Caco-2 (cell line): ENCODE data around the gene RNF114. TPM values are rescaled to one million over a fixed set of nuclear protein-coding genes. Genes with fewer than 3 reads are reported as not detected.

Experiments used
- BruUV-seq: library from RNA; stranded (reverse); fragments of 400-500 nt; replicated peaks from 2 replicates; lab custom pipeline; 2021; lab: Mats Ljungman, UMichigan
- CTCF ChIA-PET: fragments of 300-600 bp; sonication (Branson Sonifier 250); formaldehyde crosslinking; loops from one replicate; lab custom pipeline; 2022; ENCODE audit warnings: antibody characterized with exemption; lab: Charles Lee
- POLR2A ChIA-PET: fragments of 300-600 bp; sonication (Branson Sonifier 250); formaldehyde crosslinking; loops from one replicate; lab custom pipeline; 2022; ENCODE audit warnings: antibody characterized with exemption; lab: Charles Lee
- DNase-seq, 2 experiments: peaks; one replicate each; pipeline versions ENCODE4 v3.0.0 to v3.0.0-alpha.2; 2020 to 2022
- H3K27me3 ChIP-seq: replicated peaks from 2 replicates; pipeline ENCODE4 v1.6.0; 2011; ENCODE audit warnings: low read length; ENCODE audit not compliant: control insufficient read depth, insufficient read depth
- H3K36me3 ChIP-seq: 2 replicates; pipeline ENCODE4 v1.5.1; 2011; ENCODE audit warnings: low read length; ENCODE audit not compliant: control insufficient read depth, insufficient read depth
- H3K4me1 ChIP-seq: fragments of 250-450 bp; sonication (Bioruptor Pico); 2 replicates; pipeline ENCODE4 v1.5.1; 2020; ENCODE audit warnings: mild to moderate bottlenecking
- H3K4me3 ChIP-seq: 2 replicates; pipeline ENCODE4 v1.5.1; 2011; ENCODE audit warnings: low read depth, mild to moderate bottlenecking, control low read depth, low read length
- H3K9me3 ChIP-seq: fragments of 250-450 bp; sonication (Bioruptor Pico); 2 replicates; pipeline ENCODE4 v1.5.1; 2020; ENCODE audit warnings: mild to moderate bottlenecking, moderate library complexity
- H3K27ac Mint-ChIP-seq: one replicate; pipeline ENCODE4 v1.8.0; 2022; ENCODE audit warnings: mixed read lengths; ENCODE audit not compliant: unreplicated experiment
- H3K27me3 Mint-ChIP-seq: one replicate; pipeline ENCODE4 v1.8.0; 2022; ENCODE audit warnings: mixed read lengths; ENCODE audit not compliant: insufficient read depth, unreplicated experiment
- H3K36me3 Mint-ChIP-seq: one replicate; pipeline ENCODE4 v1.8.0; 2022; ENCODE audit warnings: mild to moderate bottlenecking, mixed read lengths; ENCODE audit not compliant: insufficient read depth, unreplicated experiment
- H3K4me1 Mint-ChIP-seq: one replicate; pipeline ENCODE4 v1.8.0; 2022; ENCODE audit warnings: low read depth, mixed read lengths; ENCODE audit not compliant: unreplicated experiment
- H3K4me3 Mint-ChIP-seq: one replicate; pipeline ENCODE4 v1.8.0; 2022; ENCODE audit warnings: mild to moderate bottlenecking, moderate library complexity, mixed read lengths; ENCODE audit not compliant: unreplicated experiment
- H3K9me3 Mint-ChIP-seq: one replicate; pipeline ENCODE4 v1.8.0; 2022; ENCODE audit warnings: mixed read lengths; ENCODE audit not compliant: unreplicated experiment
- intact Hi-C: fragments of 100-400 bp; cut with micrococcal nuclease; formaldehyde crosslinking; loops from one replicate; pipeline ENCODE4 v1.10.0; 2022; ENCODE audit not compliant: unreplicated experiment
- total RNA-seq: library from RNA; stranded (reverse); gene quantifications from 2 replicates; pipeline ENCODE4 v1.2.3, GENCODE V29; 2022
- TF ChIP-seq, protein P1 (sequence below), 2 experiments: fragments of 200-600 bp in 1 of 2; IDR thresholded peaks; 1 replicate in 1 of 2; 2 replicates in 1 of 2; pipeline versions ENCODE4 v1.5.1 to v1.8.0; 2011 to 2022; ENCODE audit warnings: antibody characterized with exemption in 1 of 2, control low read depth in 1 of 2, inconsistent platforms in 1 of 2, low read depth in 1 of 2, low read length in 1 of 2, mild to moderate bottlenecking in 1 of 2, moderate library complexity in 1 of 2; ENCODE audit not compliant: insufficient read depth in 1 of 2, severe bottlenecking in 1 of 2, unreplicated experiment in 1 of 2

RNF114 gene
- total RNA-seq, 1 experiment from 2014 or later: 154 TPM

DNA sequence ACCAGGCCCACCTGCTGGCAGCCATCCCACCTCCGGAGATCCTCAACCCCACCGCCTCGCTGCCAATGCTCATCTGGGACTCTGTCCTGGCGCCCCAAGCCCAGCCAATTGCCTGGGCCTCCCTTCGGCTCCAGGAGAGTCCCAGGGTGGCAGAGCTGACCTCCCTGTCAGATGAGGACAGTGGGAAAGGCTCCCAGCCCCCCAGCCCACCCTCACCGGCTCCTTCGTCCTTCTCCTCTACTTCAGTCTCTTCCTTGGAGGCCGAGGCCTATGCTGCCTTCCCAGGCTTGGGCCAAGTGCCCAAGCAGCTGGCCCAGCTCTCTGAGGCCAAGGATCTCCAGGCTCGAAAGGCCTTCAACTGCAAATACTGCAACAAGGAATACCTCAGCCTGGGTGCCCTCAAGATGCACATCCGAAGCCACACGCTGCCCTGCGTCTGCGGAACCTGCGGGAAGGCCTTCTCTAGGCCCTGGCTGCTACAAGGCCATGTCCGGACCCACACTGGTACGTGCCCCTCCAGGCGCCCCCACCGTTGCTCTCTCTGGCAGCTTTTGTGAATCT, 47.7 kb downstream of the RNF114 start:
- H3K9me3 Mint-ChIP-seq: no peaks in the 10 kb centered on the region
- TF ChIP-seq, protein P1, sequence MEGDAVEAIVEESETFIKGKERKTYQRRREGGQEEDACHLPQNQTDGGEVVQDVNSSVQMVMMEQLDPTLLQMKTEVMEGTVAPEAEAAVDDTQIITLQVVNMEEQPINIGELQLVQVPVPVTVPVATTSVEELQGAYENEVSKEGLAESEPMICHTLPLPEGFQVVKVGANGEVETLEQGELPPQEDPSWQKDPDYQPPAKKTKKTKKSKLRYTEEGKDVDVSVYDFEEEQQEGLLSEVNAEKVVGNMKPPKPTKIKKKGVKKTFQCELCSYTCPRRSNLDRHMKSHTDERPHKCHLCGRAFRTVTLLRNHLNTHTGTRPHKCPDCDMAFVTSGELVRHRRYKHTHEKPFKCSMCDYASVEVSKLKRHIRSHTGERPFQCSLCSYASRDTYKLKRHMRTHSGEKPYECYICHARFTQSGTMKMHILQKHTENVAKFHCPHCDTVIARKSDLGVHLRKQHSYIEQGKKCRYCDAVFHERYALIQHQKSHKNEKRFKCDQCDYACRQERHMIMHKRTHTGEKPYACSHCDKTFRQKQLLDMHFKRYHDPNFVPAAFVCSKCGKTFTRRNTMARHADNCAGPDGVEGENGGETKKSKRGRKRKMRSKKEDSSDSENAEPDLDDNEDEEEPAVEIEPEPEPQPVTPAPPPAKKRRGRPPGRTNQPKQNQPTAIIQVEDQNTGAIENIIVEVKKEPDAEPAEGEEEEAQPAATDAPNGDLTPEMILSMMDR (IDR thresholded peaks at IDR 0.05; ENCODE audit: insufficient read depth in 1 of 2, low read depth in 1 of 2, low read length in 1 of 2, severe bottlenecking in 1 of 2, unreplicated experiment in 1 of 2): no peak
- peaks cover 32% of the 10 kb centered on the region for H3K4me1 ChIP-seq
- H3K4me1 Mint-ChIP-seq: peaks cover 34% of the 10 kb centered on the region
- H3K36me3 Mint-ChIP-seq: peaks cover 26% of the 10 kb centered on the region
- peak overlapping the region; percentile 69; the same call in 1 of the 2 replicates for H3K4me3 ChIP-seq
- no TSS peak for BruUV-seq
- no peak for DNase-seq
- H3K9me3 ChIP-seq: no peaks in the 10 kb centered on the region
- H3K27me3 ChIP-seq: no peaks in the 10 kb centered on the region
- ChIA-PET CTCF (interaction anchor here (0.5 to 11.4 kb wide), 3 partner anchors 32 to 84 kb away, joined by 3 to 433 read pairs (median 3); no protein-coding TSS in a partner anchor), POLR2A (interaction anchor here (0.6 to 2.1 kb wide), 4 partner anchors 33 to 88 kb away, joined by 3 to 12 read pairs (median 6); no protein-coding TSS in a partner anchor)
- peaks cover 1% of the 10 kb centered on the region; the same call in 1 of the 2 replicates for H3K36me3 ChIP-seq
- peak overlapping the region; percentile 73 for H3K4me3 Mint-ChIP-seq
- intact Hi-C loops: loop anchor here (2.0 kb wide), 1 partner anchor 55 kb away; no protein-coding TSS in a partner anchor
- H3K27me3 Mint-ChIP-seq: no peaks in the 10 kb centered on the region
- H3K27ac Mint-ChIP-seq: peak overlapping the region; percentile 73

DNA sequence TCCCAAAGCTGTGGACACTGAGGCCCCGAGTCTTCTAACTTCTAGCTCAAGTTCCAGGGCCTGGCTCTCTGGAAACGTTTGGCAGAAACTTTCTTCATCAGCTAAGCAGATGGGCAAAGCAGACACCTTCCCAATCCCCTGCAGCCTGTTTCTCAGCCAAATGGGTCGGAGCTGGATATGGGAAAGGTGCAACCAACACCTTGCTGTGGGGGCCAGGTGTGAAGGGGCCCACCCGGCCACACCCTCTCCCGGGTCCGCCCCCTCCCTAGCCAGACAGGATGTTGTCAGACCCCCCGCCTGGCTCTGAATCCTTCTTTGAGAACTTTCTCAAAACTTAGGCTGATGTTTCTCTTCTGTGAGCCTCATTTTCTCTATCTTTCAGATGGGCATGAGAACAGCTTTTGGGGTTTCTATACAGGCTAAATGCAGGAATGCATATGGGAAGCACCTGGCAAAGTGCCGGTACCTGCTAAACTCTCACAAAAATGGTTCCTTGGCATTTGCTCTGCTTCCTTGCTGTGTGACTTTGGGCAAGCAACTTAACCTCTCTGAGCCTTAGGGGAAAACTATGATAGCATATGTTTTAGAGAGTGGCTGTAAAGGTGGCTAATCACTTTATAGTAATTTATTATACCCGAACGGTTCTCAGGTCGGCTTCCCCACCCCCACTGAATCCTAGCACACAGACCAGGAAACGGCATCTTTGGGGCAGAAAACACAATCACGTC, 48.4 kb downstream of the RNF114 start:
- DNase-seq: no peak
- intact Hi-C loops: no loop called here
- H3K4me3 Mint-ChIP-seq: peak overlapping the region; percentile 73
- ChIA-PET POLR2A (interaction anchor here (0.6 to 1.1 kb wide), 2 partner anchors 32 to 85 kb away, joined by 3 to 7 read pairs; no protein-coding TSS in a partner anchor), CTCF (interaction anchor here (0.5 to 11.4 kb wide), 3 partner anchors 31 to 83 kb away, joined by 3 to 433 read pairs (median 3); no protein-coding TSS in a partner anchor)
- H3K9me3 ChIP-seq: no peaks in the 10 kb centered on the region
- peaks cover 26% of the 10 kb centered on the region for H3K36me3 Mint-ChIP-seq
- BruUV-seq: TSS peak; percentile 34
- peaks cover 1% of the 10 kb centered on the region; the same call in 1 of the 2 replicates for H3K36me3 ChIP-seq
- H3K4me1 ChIP-seq: peaks cover 30% of the 10 kb centered on the region
- TF ChIP-seq, protein P1 (IDR thresholded peaks at IDR 0.05; ENCODE audit: insufficient read depth in 1 of 2, low read depth in 1 of 2, low read length in 1 of 2, severe bottlenecking in 1 of 2, unreplicated experiment in 1 of 2): no peak
- no peaks in the 10 kb centered on the region for H3K9me3 Mint-ChIP-seq
- no peak overlapping the region for H3K27ac Mint-ChIP-seq
- no peak overlapping the region for H3K4me3 ChIP-seq
- H3K27me3 ChIP-seq: no peaks in the 10 kb centered on the region
- no peaks in the 10 kb centered on the region for H3K27me3 Mint-ChIP-seq
- peaks cover 34% of the 10 kb centered on the region for H3K4me1 Mint-ChIP-seq

DNA sequence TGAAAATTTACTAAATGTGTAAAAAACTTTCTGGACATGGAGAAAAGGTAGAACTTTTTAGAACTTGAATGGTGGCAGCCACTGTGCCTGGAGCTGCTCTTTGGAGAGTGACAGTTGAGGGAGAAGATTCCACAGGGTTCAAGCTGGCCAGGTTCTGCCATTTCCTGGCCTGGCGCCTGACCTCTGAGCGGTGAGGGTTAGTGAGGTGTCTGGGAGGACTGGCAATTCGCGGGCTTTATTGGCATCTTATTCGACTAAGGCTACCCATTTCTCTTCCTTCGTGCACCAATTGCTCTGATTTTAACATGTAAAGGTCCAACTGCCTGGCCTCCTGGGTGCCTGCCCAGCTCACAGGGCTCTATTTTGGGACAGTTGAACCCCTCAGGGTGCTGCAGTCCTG, 49.0 kb downstream of the RNF114 start:
- H3K27ac Mint-ChIP-seq: no peak overlapping the region
- no TSS peak for BruUV-seq
- Histone ChIP-seq H3K4me3 (no peak overlapping the region), H3K36me3 (peaks cover 1% of the 10 kb centered on the region; the same call in 1 of the 2 replicates), H3K27me3 (no peaks in the 10 kb centered on the region), H3K9me3 (no peaks in the 10 kb centered on the region), H3K4me1 (peaks cover 28% of the 10 kb centered on the region)
- TF ChIP-seq, protein P1 (IDR thresholded peaks at IDR 0.05; ENCODE audit: insufficient read depth in 1 of 2, low read depth in 1 of 2, low read length in 1 of 2, severe bottlenecking in 1 of 2, unreplicated experiment in 1 of 2): no peak
- no peak overlapping the region for H3K4me3 Mint-ChIP-seq
- no peak for DNase-seq
- H3K36me3 Mint-ChIP-seq: peaks cover 26% of the 10 kb centered on the region
- H3K9me3 Mint-ChIP-seq: no peaks in the 10 kb centered on the region
- H3K4me1 Mint-ChIP-seq: peaks cover 34% of the 10 kb centered on the region
- POLR2A ChIA-PET: no interaction called here
- no peaks in the 10 kb centered on the region for H3K27me3 Mint-ChIP-seq
- CTCF ChIA-PET: interaction anchor here (1.2 kb wide), 1 partner anchor 31 kb away, joined by 3 read pairs; no protein-coding TSS in a partner anchor
- intact Hi-C loops: no loop called here
